HG03571 (cell line): Measurements from ENCODE around the gene C2CD3.

ENCODE experiments used
- ATAC-seq: cut with Tn5 transposase; IDR thresholded peaks from one replicate; pipeline ENCODE4 v1.9.1; 2021; ENCODE audit not compliant: unreplicated experiment

C2CD3 gene

GRCh38 chr11:73983741-73984538, 186.9 kb downstream of the C2CD3 start:
- ATAC-seq = no peak

- peak; percentile 74 for ATAC-seq
These were observed 187.6 kb downstream of the C2CD3 start for GRCh38 chr11:73982990-73983740.

GRCh38 chr11:73982595-73982989, 188.2 kb downstream of the C2CD3 start, which contains the start of gene UCP2:
UCP2 (minus strand) TSS chr11:73982843; CDS start chr11:73978378, 4,465 bp downstream.
- peak; percentile 38 for ATAC-seq

- ATAC-seq = no peak
These were observed 189.6 kb downstream of the C2CD3 start for GRCh38 chr11:73981051-73981805.

- ATAC-seq = peak; percentile 39
These were observed 190.5 kb downstream of the C2CD3 start for GRCh38 chr11:73980001-73980961.

- ATAC-seq = no peak
These were observed 192.2 kb downstream of the C2CD3 start for GRCh38 chr11:73978576-73979086.

- no peak for ATAC-seq
These were observed 192.8 kb downstream of the C2CD3 start for GRCh38 chr11:73977856-73978519.

GRCh38 chr11:73976451-73977151, 194.2 kb downstream of the C2CD3 start:
- ATAC-seq = no peak

GRCh38 chr11:73975479-73975757, 195.4 kb downstream of the C2CD3 start:
- ATAC-seq = no peak

GRCh38 chr11:73974604-73975478, 196.0 kb downstream of the C2CD3 start:
- ATAC-seq = no peak

GRCh38 chr11:73972620-73973449, 198.0 kb downstream of the C2CD3 start:
- no peak for ATAC-seq

- ATAC-seq = no peak
These were observed 198.6 kb downstream of the C2CD3 start for GRCh38 chr11:73972187-73972586.

GRCh38 chr11:73971175-73971719, 199.6 kb downstream of the C2CD3 start:
- no peak for ATAC-seq

GRCh38 chr11:73969991-73970800, 200.6 kb downstream of the C2CD3 start:
- ATAC-seq = no peak

GRCh38 chr11:73969091-73969490, 201.7 kb downstream of the C2CD3 start:
- ATAC-seq = no peak

- ATAC-seq = no peak
These were observed 202.3 kb downstream of the C2CD3 start for GRCh38 chr11:73968356-73968966.
